Subcutaneous abdominal adipose tissue (tissue), 5 donors: ENCODE data around the gene FLYWCH1.

ENCODE experiments used
- H3K27ac ChIP-seq: one replicate; pipeline ENCODE4 v1.7.0; 2013; ENCODE audit warnings: low read depth, mild to moderate bottlenecking, inconsistent platforms, low read length, moderate library complexity
- H3K27me3 ChIP-seq, 5 donors: one replicate each; pipeline ENCODE4 v1.7.0; 2013; ENCODE audit warnings: low read length in 5 of 5, inconsistent platforms in 1 of 5; ENCODE audit not compliant: control insufficient read depth in 5 of 5, insufficient read depth in 4 of 5
- H3K36me3 ChIP-seq, 5 donors: one replicate each; pipeline ENCODE4 v1.7.0; 2013; ENCODE audit warnings: low read length in 5 of 5; ENCODE audit not compliant: control insufficient read depth in 5 of 5, insufficient read depth in 5 of 5
- H3K4me1 ChIP-seq, 5 donors: one replicate each; pipeline ENCODE4 v1.7.0; 2013; ENCODE audit warnings: low read length in 5 of 5, mild to moderate bottlenecking in 3 of 5, moderate library complexity in 1 of 5; ENCODE audit not compliant: control insufficient read depth in 5 of 5, insufficient read depth in 5 of 5
- H3K4me3 ChIP-seq, 5 donors: one replicate each; pipeline ENCODE4 v1.7.0; 2013; ENCODE audit warnings: low read length in 5 of 5, low read depth in 1 of 5
- H3K9ac ChIP-seq, 5 donors: one replicate each; pipeline ENCODE4 v1.7.0; 2013; ENCODE audit warnings: low read length in 5 of 5, mild to moderate bottlenecking in 4 of 5, moderate library complexity in 3 of 5
- H3K9me3 ChIP-seq, 5 donors: one replicate each; pipeline ENCODE4 v1.7.0; 2013; ENCODE audit warnings: low read length in 5 of 5; ENCODE audit not compliant: control insufficient read depth in 5 of 5
- donor health status: healthy.
- donor health status: healthy.
- donor health status: healthy.
- donor health status: healthy.
- donor health status: healthy.

Gene FLYWCH1

DNA sequence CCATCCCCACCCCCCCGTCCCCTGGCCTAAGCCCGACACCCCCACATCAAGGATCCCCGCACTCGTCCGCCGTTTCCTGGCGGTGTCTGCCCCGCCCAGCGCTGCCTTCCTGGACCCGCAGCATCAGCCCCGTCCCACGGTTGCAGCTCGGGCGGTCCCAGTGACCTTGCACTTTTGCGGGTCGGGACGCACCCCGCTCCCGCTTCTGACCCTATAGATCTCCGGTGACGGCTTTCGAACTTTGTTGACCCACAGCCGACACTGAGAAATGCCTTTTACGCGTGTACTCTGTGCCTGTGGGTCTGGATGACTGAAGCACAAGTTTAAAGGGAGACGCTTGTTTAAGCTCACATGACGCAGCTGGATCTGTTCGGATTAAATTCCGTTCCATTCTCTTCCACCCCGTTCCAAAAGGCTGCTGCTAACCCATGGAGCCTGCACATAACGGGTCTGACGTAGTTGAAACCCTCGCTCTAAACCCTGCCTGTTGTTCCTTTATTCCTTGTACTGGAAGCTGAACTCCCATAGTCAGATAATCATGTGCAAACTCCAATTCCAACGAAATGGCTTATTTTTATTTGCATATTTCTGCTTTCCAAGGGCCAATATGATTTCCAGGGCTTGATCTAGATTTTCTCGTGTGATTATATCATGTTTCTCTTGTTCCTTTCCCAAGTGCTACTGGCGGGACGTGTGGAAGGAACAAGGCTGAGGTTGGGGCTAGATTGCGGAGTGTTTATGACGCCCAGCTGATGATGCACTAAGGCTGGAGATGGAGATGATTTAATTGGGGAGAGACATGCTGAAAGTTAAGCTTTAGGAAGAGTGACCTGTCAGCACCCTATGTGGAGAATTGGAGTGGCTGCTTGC, 834 bp downstream of the FLYWCH1 start:
- peaks cover 0 to 19% (median 12%) of the 10 kb centered on the region in 5 donors for H3K36me3 ChIP-seq
- no peaks in the 10 kb centered on the region for H3K27me3 ChIP-seq
- H3K4me3 ChIP-seq, result peak overlapping the region; percentile 78 to 92 (median 86)
- peak overlapping the region; percentile 3 to 88 (median 71) for H3K9ac ChIP-seq
- H3K27ac ChIP-seq, result peak overlapping the region; percentile 65
- H3K4me1 ChIP-seq, result peaks cover 0 to 22% (median 16%) of the 10 kb centered on the region in 5 donors
- H3K9me3 ChIP-seq, result no peaks in the 10 kb centered on the region

GRCh38 chr16:2913603-2914002, 1.9 kb downstream of the FLYWCH1 start:
- H3K36me3 ChIP-seq, result peaks cover 0 to 19% (median 12%) of the 10 kb centered on the region in 5 donors
- H3K4me3 ChIP-seq, result no peak overlapping the region
- no peaks in the 10 kb centered on the region for H3K27me3 ChIP-seq
- no peak overlapping the region for H3K9ac ChIP-seq
- H3K9me3 ChIP-seq, result no peaks in the 10 kb centered on the region
- H3K4me1 ChIP-seq, result peaks cover 0 to 22% (median 16%) of the 10 kb centered on the region in 5 donors
- H3K27ac ChIP-seq, result no peak overlapping the region

DNA sequence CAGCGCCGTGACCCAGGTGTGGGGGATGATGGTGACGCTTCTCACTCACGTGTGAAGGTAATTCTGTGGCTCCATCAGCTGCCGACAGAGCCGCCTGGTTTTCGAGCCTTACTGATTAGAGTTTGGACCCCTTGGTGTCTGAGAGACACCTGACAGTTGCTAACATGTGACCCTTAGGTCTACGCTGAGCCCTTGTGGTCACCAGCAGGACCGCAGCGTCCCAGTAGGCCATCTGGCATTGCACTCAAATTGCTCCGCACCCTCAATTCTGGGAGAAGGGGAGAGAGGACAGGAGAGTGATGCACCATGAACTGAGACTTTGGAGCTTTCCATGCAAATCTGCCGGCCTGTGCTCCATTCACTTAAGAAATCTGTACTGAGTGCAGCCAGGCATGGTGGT, 2.5 kb downstream of the FLYWCH1 start:
- Histone ChIP-seq H3K9ac (no peak overlapping the region), H3K27me3 (no peaks in the 10 kb centered on the region), H3K27ac (no peak overlapping the region), H3K9me3 (no peaks in the 10 kb centered on the region), H3K36me3 (peaks cover 0 to 19% (median 12%) of the 10 kb centered on the region in 5 donors), H3K4me1 (peaks cover 0 to 22% (median 16%) of the 10 kb centered on the region in 5 donors), H3K4me3 (no peak overlapping the region)

- H3K27me3 ChIP-seq, result no peaks in the 10 kb centered on the region
- H3K9me3 ChIP-seq, result no peaks in the 10 kb centered on the region
- peaks cover 0 to 29% (median 22%) of the 10 kb centered on the region in 5 donors for H3K4me1 ChIP-seq
- H3K27ac ChIP-seq, result no peak overlapping the region
- H3K4me3 ChIP-seq, result no peak overlapping the region
- H3K9ac ChIP-seq, result no peak overlapping the region
- peaks cover 0 to 19% (median 12%) of the 10 kb centered on the region in 5 donors for H3K36me3 ChIP-seq
Measured at GRCh38 chr16:2915196-2915929, 3.6 kb downstream of the FLYWCH1 start.

DNA sequence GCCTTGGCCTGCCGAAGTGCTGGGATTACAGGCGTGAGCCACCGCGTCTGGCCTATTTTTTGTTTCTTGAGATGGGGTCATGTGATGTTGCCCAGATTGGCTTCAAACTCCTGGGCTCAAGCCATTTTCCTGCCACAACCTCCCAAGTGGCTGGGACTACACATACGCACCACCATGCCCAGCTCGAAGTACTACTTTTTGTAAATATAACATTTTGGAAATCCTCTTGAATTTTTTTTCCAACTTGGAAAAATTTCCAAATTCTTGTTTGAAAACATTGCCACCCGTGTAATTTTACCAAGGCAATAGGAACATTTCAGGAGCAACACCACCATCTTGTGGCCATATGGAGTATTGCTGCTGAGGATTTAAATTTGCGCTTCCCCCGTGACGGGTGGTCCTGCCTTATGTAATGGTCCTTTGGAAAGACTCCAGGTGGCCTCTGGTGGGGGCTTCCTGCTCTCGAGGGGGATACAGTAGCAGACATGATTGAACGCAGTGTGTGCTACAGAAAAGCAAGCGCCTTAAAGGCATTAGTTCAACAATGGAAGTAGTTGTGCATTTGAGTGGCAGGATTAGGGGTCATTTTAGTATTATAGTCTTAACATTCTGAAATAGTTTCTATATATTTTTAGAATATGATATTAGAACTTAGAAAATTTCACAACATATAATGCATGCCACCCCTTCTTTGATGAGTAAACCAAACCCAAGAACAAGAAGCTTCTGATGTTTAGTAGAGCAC, 8.0 kb downstream of the FLYWCH1 start:
- peak overlapping the region; percentile 8 for H3K27ac ChIP-seq
- H3K4me1 ChIP-seq, result peaks cover 1 to 8% (median 7%) of the 10 kb centered on the region in 5 donors
- no peaks in the 10 kb centered on the region for H3K27me3 ChIP-seq
- H3K36me3 ChIP-seq, result peaks cover 0 to 21% (median 14%) of the 10 kb centered on the region in 5 donors
- no peak overlapping the region for H3K4me3 ChIP-seq
- no peaks in the 10 kb centered on the region for H3K9me3 ChIP-seq
- H3K9ac ChIP-seq, result peak overlapping the region in 1 of 5 donors; percentile 52

DNA sequence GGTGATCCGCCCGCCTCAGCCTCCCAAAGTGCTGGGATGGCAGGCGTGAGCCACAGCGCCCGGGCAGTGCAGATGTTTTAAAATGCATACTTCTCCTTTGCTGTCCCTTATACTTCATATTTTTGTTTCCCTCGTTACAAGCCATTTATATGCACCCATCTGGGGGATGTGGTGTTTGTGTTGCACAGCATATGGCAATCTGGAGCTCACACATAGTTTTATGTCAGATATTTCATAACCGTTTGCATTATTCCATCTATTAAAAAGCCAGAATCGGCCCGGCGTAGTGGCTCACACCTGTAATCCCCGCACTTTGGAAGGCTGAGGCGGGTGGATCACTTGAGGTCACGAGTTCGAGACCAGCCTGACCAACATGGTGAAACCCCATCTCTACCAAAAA, 11.8 kb downstream of the FLYWCH1 start:
- Histone ChIP-seq H3K27ac (no peak overlapping the region), H3K4me1 (peaks cover 1 to 16% (median 15%) of the 10 kb centered on the region in 5 donors), H3K4me3 (no peak overlapping the region), H3K27me3 (no peaks in the 10 kb centered on the region), H3K36me3 (peaks cover 0 to 16% (median 11%) of the 10 kb centered on the region in 5 donors), H3K9me3 (no peaks in the 10 kb centered on the region), H3K9ac (no peak overlapping the region)

DNA sequence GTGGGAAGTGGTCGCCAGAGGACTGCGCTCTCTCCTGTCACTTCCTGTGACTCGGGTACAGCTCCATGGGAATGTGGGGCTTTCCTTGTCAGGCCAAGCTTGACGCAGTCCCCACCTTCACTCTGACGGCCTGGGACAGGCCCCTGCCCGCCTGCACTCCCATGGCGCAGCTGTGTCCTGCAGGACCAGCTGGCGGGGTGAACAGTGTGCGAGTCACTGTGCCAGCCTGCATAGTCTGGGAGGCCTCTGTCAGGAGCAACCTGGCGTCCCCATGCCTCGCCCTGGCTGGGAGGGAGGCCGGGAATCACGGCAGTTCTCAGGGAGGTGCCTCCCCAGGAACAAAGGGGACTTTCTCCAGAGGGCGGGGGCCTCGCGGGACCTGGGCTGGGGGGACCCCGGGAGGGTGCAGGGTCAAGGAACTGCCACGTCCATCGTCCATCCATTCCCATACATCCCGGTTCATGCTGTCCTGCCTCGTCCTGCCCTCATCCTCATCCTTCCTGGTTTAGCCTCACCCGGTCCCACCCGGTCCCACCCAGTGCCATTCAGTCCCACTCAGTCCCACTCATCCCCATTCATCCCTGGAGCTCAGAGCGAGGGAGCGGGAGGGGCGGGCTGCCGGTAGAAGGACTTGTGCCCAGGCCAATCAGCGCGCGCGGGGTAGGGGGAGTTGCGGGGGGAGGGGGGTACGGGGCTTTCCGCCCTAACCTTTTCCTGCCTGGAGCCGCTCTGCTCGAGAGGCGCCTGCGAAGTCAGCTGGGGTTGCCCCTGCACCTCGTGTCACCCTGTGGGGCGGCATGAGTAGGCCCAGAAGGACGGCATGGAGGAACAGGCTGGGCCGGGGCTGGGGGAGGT, 13.4 kb downstream of the FLYWCH1 start:
- Histone ChIP-seq H3K9ac (no peak overlapping the region), H3K4me1 (peaks cover 1 to 8% (median 7%) of the 10 kb centered on the region in 5 donors), H3K4me3 (no peak overlapping the region), H3K36me3 (peaks cover 0 to 23% (median 20%) of the 10 kb centered on the region in 5 donors), H3K9me3 (no peaks in the 10 kb centered on the region), H3K27ac (no peak overlapping the region), H3K27me3 (no peaks in the 10 kb centered on the region)

DNA sequence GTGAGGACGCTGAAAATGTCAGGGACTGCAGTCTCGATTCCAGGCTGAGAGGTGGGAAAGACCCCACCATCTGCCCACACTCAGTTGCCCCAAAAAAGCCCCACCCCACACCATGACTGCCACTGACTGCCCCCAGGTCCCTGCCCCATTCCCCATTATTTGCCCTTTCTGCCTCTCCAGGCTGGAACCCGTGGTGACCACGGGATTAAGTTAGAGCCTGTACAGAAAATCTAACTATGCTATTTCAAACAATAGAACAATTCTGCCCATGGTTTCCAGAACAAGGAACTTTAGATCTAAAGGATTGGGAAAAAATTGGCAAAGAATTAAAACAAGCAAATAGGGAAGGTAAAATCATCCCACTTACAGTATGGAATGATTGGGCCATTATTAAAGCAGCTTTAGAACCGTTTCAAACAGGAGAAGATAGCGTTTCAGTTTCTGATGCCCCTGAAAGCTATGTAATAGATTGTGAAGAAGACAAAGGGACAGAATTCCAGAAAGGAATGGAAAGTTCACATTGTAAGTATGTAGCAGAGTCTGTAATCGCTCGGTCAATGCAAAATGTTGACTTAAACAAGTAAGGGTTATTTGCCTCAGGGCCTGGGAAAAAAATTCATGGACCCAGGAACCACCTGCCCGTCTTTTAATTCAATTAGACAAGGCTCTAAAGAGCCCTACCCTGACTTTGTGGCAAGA, 14.4 kb downstream of the FLYWCH1 start:
- peaks cover 1 to 8% (median 7%) of the 10 kb centered on the region in 5 donors for H3K4me1 ChIP-seq
- H3K4me3 ChIP-seq, result no peak overlapping the region
- H3K9me3 ChIP-seq, result no peaks in the 10 kb centered on the region
- no peaks in the 10 kb centered on the region for H3K27me3 ChIP-seq
- no peak overlapping the region for H3K27ac ChIP-seq
- no peak overlapping the region for H3K9ac ChIP-seq
- H3K36me3 ChIP-seq, result peaks cover 0 to 33% (median 24%) of the 10 kb centered on the region in 5 donors

DNA sequence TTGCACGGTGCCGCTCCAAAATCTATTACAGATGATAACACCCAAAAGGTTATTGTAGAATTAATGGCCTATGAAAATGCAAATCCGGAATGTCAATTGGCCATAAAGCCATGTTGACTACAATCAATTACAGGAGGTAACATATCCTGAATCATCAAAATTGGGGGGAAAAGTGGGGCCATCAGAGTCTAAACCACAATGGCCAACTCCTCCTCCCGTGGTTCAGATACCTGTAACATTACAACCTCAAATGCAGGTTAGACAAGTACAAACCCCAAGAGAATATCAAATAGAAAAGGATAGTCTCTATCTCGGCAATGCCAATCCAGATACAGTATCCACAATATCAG, 14.9 kb downstream of the FLYWCH1 start:
- peak overlapping the region in 4 of 5 donors; percentile 40 to 56 (median 52) for H3K4me3 ChIP-seq
- peak overlapping the region in 1 of 5 donors; percentile 47 for H3K9ac ChIP-seq
- peaks cover 1 to 8% (median 7%) of the 10 kb centered on the region in 5 donors for H3K4me1 ChIP-seq
- H3K27ac ChIP-seq, result no peak overlapping the region
- H3K36me3 ChIP-seq, result peaks cover 0 to 37% (median 28%) of the 10 kb centered on the region in 5 donors
- H3K9me3 ChIP-seq, result no peaks in the 10 kb centered on the region
- H3K27me3 ChIP-seq, result no peaks in the 10 kb centered on the region
